WTC11 (cell line): ENCODE results near the gene SLC25A17. TPM values are rescaled to one million over a fixed set of nuclear protein-coding genes. Genes with fewer than 3 reads are reported as not detected.
A peak's percentile ranks its signal among the peaks of the same experiment; 100 is the strongest.

Source experiments
- ATAC-seq: fragments of 200-7000 bp; cut with Tn5 transposase; 2 replicates; pipeline ENCODE4 v1.10.0; 2021; ENCODE audit warnings: mild to moderate bottlenecking, moderate library complexity
- CTCF ChIA-PET: fragments of 300-600 bp; sonication (Branson Sonifier 250); formaldehyde crosslinking; loops from one replicate; lab custom pipeline; 2021; ENCODE audit warnings: antibody characterized with exemption; lab: Charles Lee
- POLR2A ChIA-PET: fragments of 350-600 bp; sonication (Branson Sonifier 250); formaldehyde crosslinking; loops from one replicate; lab custom pipeline; 2021; ENCODE audit warnings: antibody characterized with exemption; lab: Charles Lee
- DNase-seq: peaks from one replicate; pipeline ENCODE4 v3.0.0; 2021; ENCODE audit warnings: low spot score
- H3K27ac Mint-ChIP-seq: 2 replicates; pipeline ENCODE4 v1.8.0; 2021; ENCODE audit warnings: mixed read lengths
- H3K27me3 Mint-ChIP-seq: 2 replicates; pipeline ENCODE4 v1.8.0; 2021; ENCODE audit warnings: low read depth, mild to moderate bottlenecking, moderate library complexity, mixed read lengths
- H3K36me3 Mint-ChIP-seq: 2 replicates; pipeline ENCODE4 v1.8.0; 2021; ENCODE audit warnings: mixed read lengths
- H3K4me1 Mint-ChIP-seq: 2 replicates; pipeline ENCODE4 v1.8.0; 2022; ENCODE audit warnings: mixed read lengths
- H3K4me3 Mint-ChIP-seq: 2 replicates; pipeline ENCODE4 v1.8.0; 2021; ENCODE audit warnings: mild to moderate bottlenecking, moderate library complexity, mixed read lengths
- H3K9me3 Mint-ChIP-seq: 2 replicates; pipeline ENCODE4 v1.8.0; 2021; ENCODE audit warnings: mixed read lengths
- HMGA2 ChIP-seq: fragments of 250-450 bp; sonication (Bioruptor Pico); IDR thresholded peaks from 2 replicates; pipeline ENCODE4 v1.4.0; 2021; ENCODE audit warnings: mild to moderate bottlenecking, moderate library complexity
- IRF2 ChIP-seq: sonication (generic); formaldehyde crosslinking; IDR thresholded peaks from 2 replicates; pipeline ENCODE4 v1.8.0; 2022; ENCODE audit warnings: low read depth, missing genetic modification reagents, borderline replicate concordance
- MXD4 ChIP-seq: fragments of 250-450 bp; sonication (Bioruptor Pico); IDR thresholded peaks from 2 replicates; pipeline ENCODE4 v1.8.0; 2021; ENCODE audit warnings: mild to moderate bottlenecking, moderate library complexity, borderline replicate concordance
- NFE2L1 ChIP-seq: sonication (generic); formaldehyde crosslinking; IDR thresholded peaks from 2 replicates; pipeline ENCODE4 v1.8.1; 2023; ENCODE audit warnings: missing genetic modification reagents
- NR1H2 ChIP-seq: sonication (generic); formaldehyde crosslinking; IDR thresholded peaks from 2 replicates; pipeline ENCODE4 v1.9.0; 2021; ENCODE audit warnings: mild to moderate bottlenecking, moderate library complexity, missing genetic modification reagents
- NR3C1 ChIP-seq: sonication (generic); formaldehyde crosslinking; conservative IDR thresholded peaks from 2 replicates; pipeline ENCODE4 v1.8.1; 2023; ENCODE audit warnings: low read depth, mild to moderate bottlenecking, missing genetic modification reagents
- OVOL2 ChIP-seq: fragments of 250-450 bp; sonication (Bioruptor Pico); IDR thresholded peaks from 2 replicates; pipeline ENCODE4 v1.9.0; 2021; ENCODE audit warnings: mild to moderate bottlenecking, borderline replicate concordance
- TCF7 ChIP-seq: sonication (generic); formaldehyde crosslinking; IDR thresholded peaks from 2 replicates; pipeline ENCODE4 v1.8.0; 2022; ENCODE audit warnings: mild to moderate bottlenecking, low read depth, missing genetic modification reagents, moderate library complexity
- TP53 ChIP-seq: sonication (generic); formaldehyde crosslinking; IDR thresholded peaks from 2 replicates; pipeline ENCODE4 v1.8.1; 2023; ENCODE audit warnings: mild to moderate bottlenecking, missing genetic modification reagents
- ZNF121 ChIP-seq: sonication (generic); formaldehyde crosslinking; IDR thresholded peaks from 2 replicates; pipeline ENCODE4 v1.8.0; 2023; ENCODE audit warnings: missing genetic modification reagents
- ZNF219 ChIP-seq: sonication (generic); formaldehyde crosslinking; IDR thresholded peaks from 2 replicates; pipeline ENCODE4 v1.8.0; 2023; ENCODE audit warnings: missing genetic modification reagents, mild to moderate bottlenecking, borderline replicate concordance
- ZNF263 ChIP-seq: sonication (generic); formaldehyde crosslinking; IDR thresholded peaks from 2 replicates; pipeline ENCODE4 v1.8.1; 2022; ENCODE audit warnings: low read depth, mild to moderate bottlenecking, moderate library complexity, missing genetic modification reagents
- total RNA-seq: library from RNA; stranded (reverse); gene quantifications from 3 replicates; pipeline ENCODE4 v1.2.3, GENCODE V29; 2021
- TF ChIP-seq, protein P1 (sequence below): sonication (generic); formaldehyde crosslinking; conservative IDR thresholded peaks from 2 replicates; pipeline ENCODE4 v1.8.1; 2022; ENCODE audit warnings: mild to moderate bottlenecking, missing genetic modification reagents
- TF ChIP-seq, protein P2 (sequence below): sonication (generic); formaldehyde crosslinking; IDR thresholded peaks from 2 replicates; pipeline ENCODE4 v1.8.1; 2022; ENCODE audit warnings: low read depth, mild to moderate bottlenecking, moderate library complexity, missing genetic modification reagents, borderline replicate concordance
- TF ChIP-seq, protein P3 (sequence below): sonication (generic); formaldehyde crosslinking; IDR thresholded peaks from 2 replicates; pipeline ENCODE4 v1.8.0; 2022; ENCODE audit warnings: mild to moderate bottlenecking, missing genetic modification reagents
- TF ChIP-seq, protein P4 (sequence below): sonication (generic); formaldehyde crosslinking; IDR thresholded peaks from 2 replicates; pipeline ENCODE4 v1.8.0; 2022; ENCODE audit warnings: mild to moderate bottlenecking, missing genetic modification reagents
- TF ChIP-seq, protein P5 (sequence below): sonication (generic); formaldehyde crosslinking; IDR thresholded peaks from 2 replicates; pipeline ENCODE4 v1.8.1; 2023; ENCODE audit warnings: mild to moderate bottlenecking, missing genetic modification reagents
- TF ChIP-seq, protein P6 (sequence below): sonication (generic); formaldehyde crosslinking; IDR thresholded peaks from 2 replicates; pipeline ENCODE4 v1.8.1; 2022; ENCODE audit warnings: missing genetic modification reagents, borderline replicate concordance

The SLC25A17 gene
- total RNA-seq, 1 experiment from 2014 or later, result 29.6 TPM

DNA sequence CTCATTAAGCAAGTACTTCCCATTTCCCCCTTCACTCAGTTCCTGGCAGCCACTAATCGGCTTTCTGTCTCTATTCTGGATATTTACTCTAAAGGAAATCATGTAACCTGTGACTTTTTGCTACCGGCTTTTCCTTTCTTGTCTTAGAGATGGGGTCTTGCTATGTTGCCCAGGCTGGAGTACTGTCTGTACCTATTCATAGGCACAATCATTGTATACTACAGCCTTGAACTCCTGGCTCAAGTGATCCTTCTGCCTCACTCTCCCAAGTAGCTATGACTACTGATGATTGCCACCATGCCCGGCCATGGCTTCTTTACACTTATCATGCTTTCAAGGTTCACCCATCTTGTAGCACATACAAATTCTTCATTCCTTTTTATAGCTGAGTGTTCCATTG, 12.4 kb downstream of the SLC25A17 start:
- no peak for ATAC-seq
- Mint-ChIP-seq H3K27me3 (no peaks in the 10 kb centered on the region), H3K4me3 (no peak overlapping the region), H3K36me3 (no peaks in the 10 kb centered on the region), H3K9me3 (no peaks in the 10 kb centered on the region), H3K27ac (no peak overlapping the region), H3K4me1 (0 out of 2 replicates have a peak, but pooled peaks cover 4% of the 10 kb centered on the region)
- TF ChIP-seq NFE2L1 (CRISPR knock-in tag) (no peak), ZNF121 (CRISPR knock-in tag) (peak; percentile 56; the same call in 1 of the 2 replicates)
- TF ChIP-seq, protein P1, sequence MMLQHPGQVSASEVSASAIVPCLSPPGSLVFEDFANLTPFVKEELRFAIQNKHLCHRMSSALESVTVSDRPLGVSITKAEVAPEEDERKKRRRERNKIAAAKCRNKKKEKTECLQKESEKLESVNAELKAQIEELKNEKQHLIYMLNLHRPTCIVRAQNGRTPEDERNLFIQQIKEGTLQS (CRISPR knock-in tag), result no peak
- POLR2A ChIA-PET, result no interaction called here
- DNase-seq, result no peak
- CTCF ChIA-PET, result no interaction called here

DNA sequence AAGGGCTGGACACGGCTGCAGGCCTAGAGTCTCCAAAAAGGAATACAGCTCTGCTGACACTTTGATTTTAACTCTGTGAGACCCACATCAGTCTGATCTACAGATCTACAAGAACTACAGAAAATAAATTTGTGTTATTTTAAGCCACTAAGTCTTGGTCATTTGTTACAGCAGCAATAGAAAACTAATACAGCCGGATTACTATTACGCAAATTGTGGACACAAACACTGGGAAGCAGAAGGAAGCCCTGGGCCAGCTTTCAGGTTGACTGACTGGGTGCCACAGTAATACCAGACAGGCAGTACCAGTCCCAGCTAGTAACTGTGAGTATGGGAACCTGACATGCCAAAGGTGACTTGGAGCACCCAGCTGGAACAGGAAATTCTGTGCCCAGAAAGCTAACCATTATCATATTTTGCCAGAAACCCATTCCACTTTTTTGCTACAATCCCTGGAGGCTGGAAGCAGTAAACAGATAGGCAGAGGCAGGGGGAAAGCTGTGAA, 13.4 kb downstream of the SLC25A17 start:
- Mint-ChIP-seq H3K27me3 (no peaks in the 10 kb centered on the region), H3K27ac (peak overlapping the region; percentile 78; the same call in 1 of the 2 replicates), H3K4me1 (0 out of 2 replicates have a peak, but pooled peaks cover 4% of the 10 kb centered on the region), H3K36me3 (no peaks in the 10 kb centered on the region), H3K4me3 (no peak overlapping the region), H3K9me3 (no peaks in the 10 kb centered on the region)
- ChIA-PET POLR2A (interaction anchor here (0.5 kb wide), 1 partner anchor 715 kb away, joined by 3 read pairs; no protein-coding TSS in a partner anchor), CTCF (interaction anchor here (0.6 to 1.3 kb wide), 3 partner anchors 93 to 159 kb away, joined by 3 to 5 read pairs (median 3); no protein-coding TSS in a partner anchor)
- TF ChIP-seq, protein P2, sequence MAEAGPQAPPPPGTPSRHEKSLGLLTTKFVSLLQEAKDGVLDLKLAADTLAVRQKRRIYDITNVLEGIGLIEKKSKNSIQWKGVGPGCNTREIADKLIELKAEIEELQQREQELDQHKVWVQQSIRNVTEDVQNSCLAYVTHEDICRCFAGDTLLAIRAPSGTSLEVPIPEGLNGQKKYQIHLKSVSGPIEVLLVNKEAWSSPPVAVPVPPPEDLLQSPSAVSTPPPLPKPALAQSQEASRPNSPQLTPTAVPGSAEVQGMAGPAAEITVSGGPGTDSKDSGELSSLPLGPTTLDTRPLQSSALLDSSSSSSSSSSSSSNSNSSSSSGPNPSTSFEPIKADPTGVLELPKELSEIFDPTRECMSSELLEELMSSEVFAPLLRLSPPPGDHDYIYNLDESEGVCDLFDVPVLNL (CRISPR knock-in tag), result no peak
- TF ChIP-seq, protein P3, sequence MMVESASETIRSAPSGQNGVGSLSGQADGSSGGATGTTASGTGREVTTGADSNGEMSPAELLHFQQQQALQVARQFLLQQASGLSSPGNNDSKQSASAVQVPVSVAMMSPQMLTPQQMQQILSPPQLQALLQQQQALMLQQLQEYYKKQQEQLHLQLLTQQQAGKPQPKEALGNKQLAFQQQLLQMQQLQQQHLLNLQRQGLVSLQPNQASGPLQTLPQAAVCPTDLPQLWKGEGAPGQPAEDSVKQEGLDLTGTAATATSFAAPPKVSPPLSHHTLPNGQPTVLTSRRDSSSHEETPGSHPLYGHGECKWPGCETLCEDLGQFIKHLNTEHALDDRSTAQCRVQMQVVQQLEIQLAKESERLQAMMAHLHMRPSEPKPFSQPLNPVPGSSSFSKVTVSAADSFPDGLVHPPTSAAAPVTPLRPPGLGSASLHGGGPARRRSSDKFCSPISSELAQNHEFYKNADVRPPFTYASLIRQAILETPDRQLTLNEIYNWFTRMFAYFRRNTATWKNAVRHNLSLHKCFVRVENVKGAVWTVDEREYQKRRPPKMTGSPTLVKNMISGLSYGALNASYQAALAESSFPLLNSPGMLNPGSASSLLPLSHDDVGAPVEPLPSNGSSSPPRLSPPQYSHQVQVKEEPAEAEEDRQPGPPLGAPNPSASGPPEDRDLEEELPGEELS (CRISPR knock-in tag), result no peak
- TF ChIP-seq, protein P4, sequence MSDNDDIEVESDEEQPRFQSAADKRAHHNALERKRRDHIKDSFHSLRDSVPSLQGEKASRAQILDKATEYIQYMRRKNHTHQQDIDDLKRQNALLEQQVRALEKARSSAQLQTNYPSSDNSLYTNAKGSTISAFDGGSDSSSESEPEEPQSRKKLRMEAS (CRISPR knock-in tag), result no peak
- no peak for TF ChIP-seq TCF7
- TF ChIP-seq MXD4 (CRISPR knock-in tag), result no peak
- no peak for TF ChIP-seq HMGA2
- no peak for TF ChIP-seq TP53 (CRISPR knock-in tag)
- TF ChIP-seq, protein P5, sequence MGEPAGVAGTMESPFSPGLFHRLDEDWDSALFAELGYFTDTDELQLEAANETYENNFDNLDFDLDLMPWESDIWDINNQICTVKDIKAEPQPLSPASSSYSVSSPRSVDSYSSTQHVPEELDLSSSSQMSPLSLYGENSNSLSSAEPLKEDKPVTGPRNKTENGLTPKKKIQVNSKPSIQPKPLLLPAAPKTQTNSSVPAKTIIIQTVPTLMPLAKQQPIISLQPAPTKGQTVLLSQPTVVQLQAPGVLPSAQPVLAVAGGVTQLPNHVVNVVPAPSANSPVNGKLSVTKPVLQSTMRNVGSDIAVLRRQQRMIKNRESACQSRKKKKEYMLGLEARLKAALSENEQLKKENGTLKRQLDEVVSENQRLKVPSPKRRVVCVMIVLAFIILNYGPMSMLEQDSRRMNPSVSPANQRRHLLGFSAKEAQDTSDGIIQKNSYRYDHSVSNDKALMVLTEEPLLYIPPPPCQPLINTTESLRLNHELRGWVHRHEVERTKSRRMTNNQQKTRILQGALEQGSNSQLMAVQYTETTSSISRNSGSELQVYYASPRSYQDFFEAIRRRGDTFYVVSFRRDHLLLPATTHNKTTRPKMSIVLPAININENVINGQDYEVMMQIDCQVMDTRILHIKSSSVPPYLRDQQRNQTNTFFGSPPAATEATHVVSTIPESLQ (CRISPR knock-in tag), result no peak
- TF ChIP-seq IRF2 (CRISPR knock-in tag), result no peak
- TF ChIP-seq NR3C1 (CRISPR knock-in tag), result no peak
- no peak for TF ChIP-seq ZNF219 (CRISPR knock-in tag)
- TF ChIP-seq ZNF263, result no peak
- TF ChIP-seq NR1H2 (CRISPR knock-in tag), result no peak
- TF ChIP-seq, protein P6, sequence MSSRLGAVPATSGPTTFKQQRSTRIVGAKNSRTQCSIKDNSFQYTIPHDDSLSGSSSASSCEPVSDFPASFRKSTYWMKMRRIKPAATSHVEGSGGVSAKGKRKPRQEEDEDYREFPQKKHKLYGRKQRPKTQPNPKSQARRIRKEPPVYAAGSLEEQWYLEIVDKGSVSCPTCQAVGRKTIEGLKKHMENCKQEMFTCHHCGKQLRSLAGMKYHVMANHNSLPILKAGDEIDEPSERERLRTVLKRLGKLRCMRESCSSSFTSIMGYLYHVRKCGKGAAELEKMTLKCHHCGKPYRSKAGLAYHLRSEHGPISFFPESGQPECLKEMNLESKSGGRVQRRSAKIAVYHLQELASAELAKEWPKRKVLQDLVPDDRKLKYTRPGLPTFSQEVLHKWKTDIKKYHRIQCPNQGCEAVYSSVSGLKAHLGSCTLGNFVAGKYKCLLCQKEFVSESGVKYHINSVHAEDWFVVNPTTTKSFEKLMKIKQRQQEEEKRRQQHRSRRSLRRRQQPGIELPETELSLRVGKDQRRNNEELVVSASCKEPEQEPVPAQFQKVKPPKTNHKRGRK (CRISPR knock-in tag), result no peak
- no peak for TF ChIP-seq OVOL2
- no peak for ATAC-seq
- no peak for DNase-seq
